ENCODE results near the gene BEND7. TPM values are rescaled to one million over a fixed set of nuclear protein-coding genes. Genes with fewer than 3 reads are reported as not detected.

Gene BEND7
- total and polyA plus RNA-seq, 8 donors: 12.8 to 21.3 (median 19.6) TPM

GRCh38 chr10:13453896-13454295, 74.9 kb downstream of the BEND7 start:
- H3K9me3 ChIP-seq: no peaks in the 10 kb centered on the region
- DNase-seq (peak in 1 of 4 donors; percentile 43), ATAC-seq (peak; percentile 70)
- no peaks in the 10 kb centered on the region for H3K4me1 ChIP-seq
- H3K27ac ChIP-seq: no peak overlapping the region
- no peaks in the 10 kb centered on the region for H3K27me3 ChIP-seq
- no peaks in the 10 kb centered on the region for H3K36me3 ChIP-seq
- intact Hi-C loops (cut with DNase I): no loop called here
- no peak overlapping the region for H3K4me3 ChIP-seq
- TF ChIP-seq, protein P1, sequence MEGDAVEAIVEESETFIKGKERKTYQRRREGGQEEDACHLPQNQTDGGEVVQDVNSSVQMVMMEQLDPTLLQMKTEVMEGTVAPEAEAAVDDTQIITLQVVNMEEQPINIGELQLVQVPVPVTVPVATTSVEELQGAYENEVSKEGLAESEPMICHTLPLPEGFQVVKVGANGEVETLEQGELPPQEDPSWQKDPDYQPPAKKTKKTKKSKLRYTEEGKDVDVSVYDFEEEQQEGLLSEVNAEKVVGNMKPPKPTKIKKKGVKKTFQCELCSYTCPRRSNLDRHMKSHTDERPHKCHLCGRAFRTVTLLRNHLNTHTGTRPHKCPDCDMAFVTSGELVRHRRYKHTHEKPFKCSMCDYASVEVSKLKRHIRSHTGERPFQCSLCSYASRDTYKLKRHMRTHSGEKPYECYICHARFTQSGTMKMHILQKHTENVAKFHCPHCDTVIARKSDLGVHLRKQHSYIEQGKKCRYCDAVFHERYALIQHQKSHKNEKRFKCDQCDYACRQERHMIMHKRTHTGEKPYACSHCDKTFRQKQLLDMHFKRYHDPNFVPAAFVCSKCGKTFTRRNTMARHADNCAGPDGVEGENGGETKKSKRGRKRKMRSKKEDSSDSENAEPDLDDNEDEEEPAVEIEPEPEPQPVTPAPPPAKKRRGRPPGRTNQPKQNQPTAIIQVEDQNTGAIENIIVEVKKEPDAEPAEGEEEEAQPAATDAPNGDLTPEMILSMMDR (IDR thresholded peaks at IDR 0.05): no peak

DNA sequence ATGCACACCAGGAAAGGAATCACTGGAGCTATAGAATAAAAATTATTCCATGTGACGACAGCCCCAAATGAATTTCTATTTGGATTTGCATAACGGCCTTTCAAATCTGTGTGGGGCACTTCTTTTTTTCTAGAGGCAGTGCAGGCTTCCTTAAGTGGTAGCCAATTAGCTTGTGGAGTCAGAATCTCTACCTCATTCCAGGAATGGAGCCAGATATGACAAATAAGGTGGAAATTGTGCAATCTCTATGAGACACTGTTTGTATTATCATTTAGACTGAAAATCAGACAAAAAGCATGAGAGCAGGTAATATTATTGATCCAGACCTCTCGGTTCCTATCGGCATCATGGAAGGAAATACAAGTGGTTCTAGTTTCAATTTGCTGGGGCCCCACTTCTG, 78.7 kb downstream of the BEND7 start:
- no peak overlapping the region for H3K27ac ChIP-seq
- no peak for DNase-seq

GRCh38 chr10:13449296-13449695, 79.5 kb downstream of the BEND7 start:
- Histone ChIP-seq H3K36me3 (peaks cover 0 to 5% of the 10 kb centered on the region in 2 donors), H3K4me1 (no peaks in the 10 kb centered on the region), H3K27ac (no peak overlapping the region), H3K9me3 (no peaks in the 10 kb centered on the region), H3K27me3 (no peaks in the 10 kb centered on the region), H3K4me3 (no peak overlapping the region)
- DNase-seq: no peak
- intact Hi-C loops (cut with DNase I): no loop called here
- no peak for ATAC-seq
- TF ChIP-seq, protein P1 (IDR thresholded peaks at IDR 0.05): no peak

More for the DNA sequence above, 78.7 kb downstream of the BEND7 start:
- no peaks in the 10 kb centered on the region for H3K9me3 ChIP-seq
- TF ChIP-seq, protein P1 (IDR thresholded peaks at IDR 0.05): no peak
- ATAC-seq: peak; percentile 64
- H3K4me3 ChIP-seq: no peak overlapping the region
- peaks cover 0 to 5% of the 10 kb centered on the region in 2 donors for H3K36me3 ChIP-seq
- no peaks in the 10 kb centered on the region for H3K4me1 ChIP-seq
- H3K27me3 ChIP-seq: no peaks in the 10 kb centered on the region
- intact Hi-C loops (cut with DNase I): no loop called here

GRCh38 chr10:13448216-13448615, 80.6 kb downstream of the BEND7 start:
- peaks cover 0 to 5% of the 10 kb centered on the region in 2 donors for H3K36me3 ChIP-seq
- ATAC-seq: no peak
- H3K4me3 ChIP-seq: no peak overlapping the region
- H3K27ac ChIP-seq: no peak overlapping the region
- no peaks in the 10 kb centered on the region for H3K27me3 ChIP-seq
- H3K9me3 ChIP-seq: no peaks in the 10 kb centered on the region
- intact Hi-C loops (cut with DNase I): no loop called here
- TF ChIP-seq, protein P1 (IDR thresholded peaks at IDR 0.05): no peak
- no peak for DNase-seq
- no peaks in the 10 kb centered on the region for H3K4me1 ChIP-seq

DNA sequence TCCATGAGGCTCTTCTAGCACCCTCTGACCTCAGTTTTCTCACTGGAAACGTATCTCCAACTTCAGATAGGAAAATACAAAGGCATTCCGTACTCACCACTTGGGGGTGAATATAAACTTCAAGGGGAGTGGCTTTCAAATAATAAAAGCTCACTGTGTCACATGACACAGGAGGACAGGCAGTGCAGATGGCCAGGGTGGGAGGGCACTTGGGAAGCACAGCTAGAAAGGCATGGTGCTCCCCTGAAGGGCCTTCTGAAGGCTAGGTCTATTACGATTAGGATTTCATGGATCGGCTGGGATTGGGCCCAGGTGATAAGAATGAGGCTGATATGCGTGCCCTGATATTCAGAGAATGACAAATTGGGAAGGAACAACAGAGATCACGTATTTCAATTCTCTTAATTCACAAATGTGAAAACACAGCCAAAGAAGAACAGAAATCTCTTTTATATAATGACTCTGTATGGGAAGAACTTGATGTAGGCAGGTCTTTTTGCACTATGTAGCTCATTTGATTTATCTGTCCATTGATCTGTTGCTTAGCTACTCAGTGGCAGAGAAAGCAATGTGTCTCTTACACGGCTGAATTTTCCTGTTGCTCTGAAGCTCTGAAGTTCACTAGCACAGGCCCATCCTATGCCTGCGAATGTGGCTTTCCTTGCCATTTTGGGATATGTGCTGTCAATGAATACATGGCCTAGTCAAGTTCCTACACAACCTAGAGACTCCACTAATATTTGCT, 83.0 kb downstream of the BEND7 start:
- intact Hi-C loops (cut with DNase I): no loop called here
- H3K4me1 ChIP-seq: peaks cover 0 to under 1% of the 10 kb centered on the region in 2 donors
- peaks cover under 1 to 12% of the 10 kb centered on the region in 2 donors for H3K27me3 ChIP-seq
- H3K27ac ChIP-seq: no peak overlapping the region
- TF ChIP-seq, protein P1 (IDR thresholded peaks at IDR 0.05): no peak
- ATAC-seq (no peak), DNase-seq (no peak)
- H3K4me3 ChIP-seq: no peak overlapping the region
- H3K36me3 ChIP-seq: peaks cover 0 to 5% of the 10 kb centered on the region in 2 donors
- H3K9me3 ChIP-seq: no peaks in the 10 kb centered on the region
